ENCODE data around the gene ANKRD55. TPM values are rescaled to one million over a fixed set of nuclear protein-coding genes. Genes with fewer than 3 reads are reported as not detected.
"Not testable (repeated sequence)": the region's sequence is repeated elsewhere in the genome, so short reads cannot be mapped to it uniquely, and the experiment has no call there.

The ANKRD55 gene
- total RNA-seq, 1 experiment from 2014 or later: not detected

DNA sequence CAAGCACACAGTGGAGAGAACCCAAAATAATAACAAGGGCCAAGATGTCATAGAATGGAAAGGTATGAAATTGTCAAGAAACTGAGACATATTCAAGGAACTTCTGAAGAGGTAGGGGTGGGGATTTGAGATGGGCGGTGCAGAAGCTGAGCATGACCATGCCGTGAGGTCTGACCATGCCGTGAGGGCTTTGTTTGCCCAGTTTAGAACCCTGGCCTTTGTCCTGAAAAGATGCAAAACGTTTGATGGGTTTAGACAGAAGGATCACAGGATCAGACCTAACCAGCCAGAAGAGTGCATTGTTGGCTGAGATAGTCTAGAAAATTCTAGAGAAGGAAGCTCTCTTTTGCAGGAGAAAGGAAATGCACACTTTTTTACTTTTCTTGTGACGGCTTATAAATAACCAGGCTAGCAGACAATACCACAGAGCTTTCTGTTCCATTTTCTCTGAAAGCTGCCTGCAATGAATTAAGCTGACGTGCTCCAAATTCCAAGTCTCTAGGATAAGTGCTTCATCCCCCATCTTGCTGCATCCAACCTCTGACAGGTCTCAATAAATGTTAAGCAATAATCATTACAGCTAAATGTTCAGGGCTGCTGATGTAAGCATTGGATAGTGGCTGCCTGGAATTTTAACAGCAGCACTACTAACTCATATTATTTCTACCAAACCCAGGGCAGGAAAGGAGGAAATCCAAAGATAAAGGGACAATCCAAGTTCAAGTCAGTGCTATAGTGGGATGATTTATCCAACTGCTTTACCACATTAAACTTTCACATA is 127.4 kb downstream of the ANKRD55 start:
- no peak for TF ChIP-seq FOXP1 (CRISPR knock-in tag; IDR thresholded peaks at IDR 0.05; ENCODE audit: borderline replicate concordance)
- no peak for TF ChIP-seq GABPB1 (CRISPR knock-in tag; IDR thresholded peaks at IDR 0.05)
- TF ChIP-seq SOX15 (CRISPR knock-in tag; IDR thresholded peaks at IDR 0.05): no peak
- TF ChIP-seq, protein P1, sequence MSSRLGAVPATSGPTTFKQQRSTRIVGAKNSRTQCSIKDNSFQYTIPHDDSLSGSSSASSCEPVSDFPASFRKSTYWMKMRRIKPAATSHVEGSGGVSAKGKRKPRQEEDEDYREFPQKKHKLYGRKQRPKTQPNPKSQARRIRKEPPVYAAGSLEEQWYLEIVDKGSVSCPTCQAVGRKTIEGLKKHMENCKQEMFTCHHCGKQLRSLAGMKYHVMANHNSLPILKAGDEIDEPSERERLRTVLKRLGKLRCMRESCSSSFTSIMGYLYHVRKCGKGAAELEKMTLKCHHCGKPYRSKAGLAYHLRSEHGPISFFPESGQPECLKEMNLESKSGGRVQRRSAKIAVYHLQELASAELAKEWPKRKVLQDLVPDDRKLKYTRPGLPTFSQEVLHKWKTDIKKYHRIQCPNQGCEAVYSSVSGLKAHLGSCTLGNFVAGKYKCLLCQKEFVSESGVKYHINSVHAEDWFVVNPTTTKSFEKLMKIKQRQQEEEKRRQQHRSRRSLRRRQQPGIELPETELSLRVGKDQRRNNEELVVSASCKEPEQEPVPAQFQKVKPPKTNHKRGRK (CRISPR knock-in tag; IDR thresholded peaks at IDR 0.05; ENCODE audit: borderline replicate concordance): no peak
- TF ChIP-seq KAT7 (CRISPR knock-in tag; IDR thresholded peaks at IDR 0.05; ENCODE audit: borderline replicate concordance): no peak
- TF ChIP-seq EMX1 (CRISPR knock-in tag; IDR thresholded peaks at IDR 0.05): no peak
- no peak for TF ChIP-seq ZBTB21 (CRISPR knock-in tag; IDR thresholded peaks at IDR 0.05; ENCODE audit: borderline replicate concordance)
- no peak for TF ChIP-seq NR1H2 (CRISPR knock-in tag; IDR thresholded peaks at IDR 0.05)
- no peak for TF ChIP-seq NR3C1 (CRISPR knock-in tag; conservative IDR thresholded peaks at IDR 0.05; ENCODE audit: low read depth)
- no peak for TF ChIP-seq AR (CRISPR knock-in tag; IDR thresholded peaks at IDR 0.05)
- no peak for TF ChIP-seq NR2C2 (CRISPR knock-in tag; IDR thresholded peaks at IDR 0.05)
- TF ChIP-seq, protein P2, sequence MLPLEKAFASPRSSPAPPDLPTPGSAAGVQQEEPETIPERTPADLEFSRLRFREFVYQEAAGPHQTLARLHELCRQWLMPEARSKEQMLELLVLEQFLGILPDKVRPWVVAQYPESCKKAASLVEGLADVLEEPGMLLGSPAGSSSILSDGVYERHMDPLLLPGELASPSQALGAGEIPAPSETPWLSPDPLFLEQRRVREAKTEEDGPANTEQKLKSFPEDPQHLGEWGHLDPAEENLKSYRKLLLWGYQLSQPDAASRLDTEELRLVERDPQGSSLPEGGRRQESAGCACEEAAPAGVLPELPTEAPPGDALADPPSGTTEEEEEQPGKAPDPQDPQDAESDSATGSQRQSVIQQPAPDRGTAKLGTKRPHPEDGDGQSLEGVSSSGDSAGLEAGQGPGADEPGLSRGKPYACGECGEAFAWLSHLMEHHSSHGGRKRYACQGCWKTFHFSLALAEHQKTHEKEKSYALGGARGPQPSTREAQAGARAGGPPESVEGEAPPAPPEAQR (CRISPR knock-in tag; IDR thresholded peaks at IDR 0.05): no peak
- no peak for DNase-seq (ENCODE audit: low spot score)
- Mint-ChIP-seq H3K27ac (no peak overlapping the region), H3K9me3 (peaks cover 7% of the 10 kb centered on the region), H3K27me3 (ENCODE audit: low read depth) (no peaks in the 10 kb centered on the region), H3K4me3 (no peak overlapping the region), H3K4me1 (peaks cover 4% of the 10 kb centered on the region; the same call in 1 of the 2 replicates), H3K36me3 (no peaks in the 10 kb centered on the region)
- ATAC-seq: no peak
- CTCF ChIA-PET: interaction anchor here (0.6 kb wide), 1 partner anchor 79 kb away, joined by 3 read pairs; no protein-coding TSS in a partner anchor
- POLR2A ChIA-PET: interaction anchor here (0.6 kb wide), 1 partner anchor 309 kb away, joined by 3 read pairs; no protein-coding TSS in a partner anchor

- Mint-ChIP-seq H3K27ac (no peak overlapping the region), H3K9me3 (peaks cover 8% of the 10 kb centered on the region), H3K4me3 (no peak overlapping the region), H3K27me3 (ENCODE audit: low read depth) (no peaks in the 10 kb centered on the region), H3K4me1 (peaks cover 4% of the 10 kb centered on the region; the same call in 1 of the 2 replicates), H3K36me3 (no peaks in the 10 kb centered on the region)
- CTCF ChIA-PET: no interaction called here
- no peak for ATAC-seq
- TF ChIP-seq RELA (CRISPR knock-in tag; IDR thresholded peaks at IDR 0.05; ENCODE audit: borderline replicate concordance) (no peak), ETV6 (CRISPR knock-in tag; IDR thresholded peaks at IDR 0.05) (no peak), TEAD1 (CRISPR knock-in tag; IDR thresholded peaks at IDR 0.05) (no peak), OVOL2 (CRISPR knock-in tag; IDR thresholded peaks at IDR 0.05; ENCODE audit: borderline replicate concordance) (no peak), ZNF263 (CRISPR knock-in tag; IDR thresholded peaks at IDR 0.05; ENCODE audit: low read depth) (no peak), JUN (CRISPR knock-in tag; IDR thresholded peaks at IDR 0.05) (no peak), ZBTB43 (CRISPR knock-in tag; IDR thresholded peaks at IDR 0.05) (no peak), NFYB (CRISPR knock-in tag; conservative IDR thresholded peaks at IDR 0.05; ENCODE audit: low read depth) (no peak), E2F5 (CRISPR knock-in tag; IDR thresholded peaks at IDR 0.05) (no peak), ATF3 (CRISPR knock-in tag; conservative IDR thresholded peaks at IDR 0.05) (no peak), FOXJ3 (CRISPR knock-in tag; IDR thresholded peaks at IDR 0.05; ENCODE audit: borderline replicate concordance) (no peak)
- TF ChIP-seq, protein P1 (CRISPR knock-in tag; IDR thresholded peaks at IDR 0.05; ENCODE audit: borderline replicate concordance): no peak
- DNase-seq (ENCODE audit: low spot score): no peak
- POLR2A ChIA-PET: no interaction called here
Measured at GRCh38 chr5:56102889-56103288, 130.2 kb downstream of the ANKRD55 start.

- CTCF ChIA-PET; ATAC-seq; H3K27me3 Mint-ChIP-seq (ENCODE audit: low read depth); H3K9me3 Mint-ChIP-seq; H3K4me3 Mint-ChIP-seq; DNase-seq (ENCODE audit: low spot score); H3K27ac Mint-ChIP-seq; POLR2A ChIA-PET; H3K4me1 Mint-ChIP-seq; H3K36me3 Mint-ChIP-seq: not testable (repeated sequence)
Measured at GRCh38 chr5:56102207-56102606, 130.9 kb downstream of the ANKRD55 start.

All from WTC11 (cell line).